Stimulated activated CD4-positive, alpha-beta T cell treated with anti-CD3 and anti-CD28 coated beads, Interleukin-4, amount 100 ng/mL, for 1 hour (primary cell): ENCODE data around the gene ADAMTSL5.
"Not testable (repeated sequence)": the region's sequence is repeated elsewhere in the genome, so short reads cannot be mapped to it uniquely, and the experiment has no call there.

Experiments used
- DNase-seq: peaks from one replicate; pipeline ENCODE4 v3.0.0-alpha.2; 2020

The ADAMTSL5 gene

GRCh38 chr19:1512671-1513498 is at the start of gene ADAMTSL5:
Gene ADAMTSL5 (minus strand): TSS chr19:1513019. CDS start chr19:1510943, 2,076 bp downstream.
- DNase-seq: peak; percentile 66

DNA sequence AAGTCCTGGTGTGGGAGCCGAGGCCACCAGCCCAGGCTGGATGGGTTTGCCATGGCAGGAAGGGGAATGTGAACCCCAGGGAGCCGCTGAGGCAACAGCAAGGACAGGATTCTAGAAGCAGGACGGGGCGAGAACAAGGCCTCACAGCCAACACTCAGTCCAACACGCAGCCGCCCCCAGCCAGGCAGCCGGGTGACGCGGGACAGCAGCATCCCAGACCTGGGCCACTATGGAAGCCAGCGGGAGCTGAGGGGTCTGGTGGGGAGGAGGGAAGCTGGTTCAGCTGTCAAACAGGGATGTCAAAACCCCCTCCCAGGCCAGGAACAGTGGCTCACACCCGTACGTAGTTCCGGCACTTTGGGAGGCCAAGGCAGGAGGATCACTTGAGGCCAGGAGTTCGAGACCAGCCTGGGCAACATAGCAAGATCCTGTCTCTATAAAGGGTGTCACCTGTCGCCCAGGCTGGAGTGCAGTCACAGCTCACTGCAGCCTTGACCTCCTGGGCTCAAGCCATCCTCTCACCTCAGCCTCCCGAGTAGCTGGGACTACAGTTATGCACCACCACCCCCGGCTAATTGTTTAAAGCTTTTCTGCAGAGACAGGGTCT is 48.5 kb upstream of the ADAMTSL5 start:
- no peak for DNase-seq

GRCh38 chr19:1560286-1560882 is 47.6 kb upstream of the ADAMTSL5 start:
- DNase-seq: no peak

DNA sequence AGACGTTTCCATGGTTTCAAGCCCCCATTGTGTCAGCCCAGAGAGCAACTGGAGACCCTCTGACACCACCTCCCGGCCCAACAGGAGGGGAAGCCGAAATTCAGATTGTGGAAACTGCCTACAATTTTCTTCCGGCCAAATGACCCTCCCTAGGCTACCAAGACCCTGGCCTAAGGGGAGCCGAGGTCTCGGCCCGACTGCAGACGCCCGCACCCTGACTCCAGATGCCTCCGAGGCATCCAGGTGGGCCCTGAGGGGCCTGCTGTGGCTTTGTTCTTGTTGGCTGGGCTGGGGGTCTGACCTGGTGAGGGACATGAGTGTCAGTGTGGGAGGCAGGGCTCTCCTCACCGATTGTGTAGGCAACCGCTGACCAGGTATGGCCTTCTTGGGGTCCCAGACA is 45.7 kb upstream of the ADAMTSL5 start:
- no peak for DNase-seq

DNA sequence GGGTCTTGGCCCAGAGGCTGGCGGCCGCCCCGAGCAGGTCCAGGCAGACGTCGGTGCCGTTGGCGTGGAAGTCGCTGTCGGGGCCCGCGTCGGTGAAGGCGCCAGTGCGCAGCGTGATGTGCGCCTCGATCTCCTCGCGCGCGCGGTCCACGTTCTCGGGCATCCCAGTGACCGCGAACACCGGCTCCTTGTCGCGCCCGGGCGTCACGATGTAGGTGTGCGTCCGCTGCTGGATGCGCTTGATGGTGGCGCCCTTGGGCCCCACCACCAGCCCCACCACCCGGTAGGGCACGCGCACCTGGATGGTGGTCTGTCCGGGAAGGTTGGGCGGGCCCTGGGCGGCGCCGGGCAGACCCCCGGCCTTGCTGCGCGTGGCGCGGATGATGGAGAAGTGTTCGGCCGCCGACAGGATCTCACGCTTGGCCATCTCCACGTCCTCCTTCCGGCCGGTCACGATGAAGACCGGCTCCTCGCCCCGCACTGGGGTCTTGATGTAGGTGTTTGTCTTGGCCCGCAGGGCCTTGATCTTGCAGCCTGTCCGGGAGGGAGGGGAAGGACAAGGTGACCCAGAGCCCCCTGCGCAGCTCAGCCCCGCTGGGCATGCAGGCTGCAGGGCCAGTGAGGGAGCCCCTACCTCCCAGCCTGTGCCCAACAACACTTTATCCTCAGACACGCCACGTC is 43.7 kb upstream of the ADAMTSL5 start:
- no peak for DNase-seq

GRCh38 chr19:1555487-1556389 is 42.9 kb upstream of the ADAMTSL5 start:
- no peak for DNase-seq

DNA sequence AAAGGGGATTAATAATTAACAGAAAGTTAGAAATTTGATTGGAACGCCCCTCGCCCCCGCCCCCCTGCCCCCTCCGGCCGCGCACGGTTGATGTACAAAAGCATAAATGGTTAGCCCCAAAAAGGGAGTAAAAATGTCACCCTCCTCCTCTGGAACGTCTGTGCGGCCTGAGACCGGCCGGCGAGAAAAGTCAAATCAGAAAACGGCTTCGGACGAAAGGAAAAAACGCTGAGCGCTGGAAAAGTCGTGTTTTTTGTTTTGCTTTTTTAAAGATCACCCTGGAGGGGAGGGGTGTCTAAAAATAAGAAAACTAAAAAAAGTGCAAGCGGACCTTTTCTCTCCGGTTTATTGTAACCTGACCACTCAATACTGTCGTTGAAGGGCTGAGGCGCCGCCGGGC is 42.1 kb upstream of the ADAMTSL5 start:
- no peak for DNase-seq

- no peak for DNase-seq
Measured at GRCh38 chr19:1553415-1553814, 40.6 kb upstream of the ADAMTSL5 start.

DNA sequence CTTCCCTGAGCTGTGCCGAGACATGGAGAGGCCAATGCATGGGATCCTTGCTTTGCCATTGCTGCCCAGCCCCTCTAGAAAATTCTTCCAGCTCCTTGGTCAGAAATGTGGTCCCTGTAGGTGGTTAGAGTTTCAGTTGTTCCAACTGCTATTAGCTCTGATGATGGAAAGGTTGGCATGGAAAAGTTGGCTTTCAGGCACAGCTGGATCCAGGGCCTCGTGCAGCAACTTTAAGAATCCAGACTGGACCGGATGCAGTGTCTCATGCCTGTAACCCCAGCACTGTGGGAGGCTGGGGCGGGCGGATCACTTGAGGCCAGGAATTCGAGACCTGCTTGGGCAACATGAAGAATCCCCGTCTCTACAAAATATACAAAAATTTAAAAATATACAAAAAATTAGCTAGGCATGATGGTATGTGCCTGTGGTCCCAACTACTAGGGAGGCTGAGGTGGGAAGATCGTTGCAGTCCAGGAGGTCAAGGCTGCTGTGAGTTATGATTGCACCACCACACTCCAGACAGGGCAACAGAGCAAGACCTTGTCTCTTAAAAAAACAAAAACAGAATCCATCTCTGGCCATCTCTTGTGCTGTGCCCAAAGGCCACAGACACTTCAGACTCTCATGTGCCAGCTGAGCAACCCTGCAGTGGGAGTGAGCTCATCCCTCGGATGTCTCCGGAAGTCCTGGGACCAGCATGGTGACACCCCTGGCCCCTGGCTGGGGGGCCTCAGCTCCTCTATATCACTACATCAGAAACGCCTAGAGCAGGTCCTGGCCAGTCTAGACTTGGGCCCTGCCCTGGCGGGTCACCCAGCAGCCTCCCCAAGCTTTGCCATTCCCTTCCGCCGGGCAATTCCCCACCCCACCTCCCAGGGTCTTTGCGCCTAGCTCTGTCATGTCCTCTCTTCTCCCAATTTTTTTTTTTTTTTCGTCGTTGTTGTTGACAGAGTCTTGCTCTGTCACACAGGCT is 38.5 kb upstream of the ADAMTSL5 start:
- no peak for DNase-seq

- no peak for DNase-seq
Measured at GRCh38 chr19:1549332-1549945, 36.6 kb upstream of the ADAMTSL5 start.

DNA sequence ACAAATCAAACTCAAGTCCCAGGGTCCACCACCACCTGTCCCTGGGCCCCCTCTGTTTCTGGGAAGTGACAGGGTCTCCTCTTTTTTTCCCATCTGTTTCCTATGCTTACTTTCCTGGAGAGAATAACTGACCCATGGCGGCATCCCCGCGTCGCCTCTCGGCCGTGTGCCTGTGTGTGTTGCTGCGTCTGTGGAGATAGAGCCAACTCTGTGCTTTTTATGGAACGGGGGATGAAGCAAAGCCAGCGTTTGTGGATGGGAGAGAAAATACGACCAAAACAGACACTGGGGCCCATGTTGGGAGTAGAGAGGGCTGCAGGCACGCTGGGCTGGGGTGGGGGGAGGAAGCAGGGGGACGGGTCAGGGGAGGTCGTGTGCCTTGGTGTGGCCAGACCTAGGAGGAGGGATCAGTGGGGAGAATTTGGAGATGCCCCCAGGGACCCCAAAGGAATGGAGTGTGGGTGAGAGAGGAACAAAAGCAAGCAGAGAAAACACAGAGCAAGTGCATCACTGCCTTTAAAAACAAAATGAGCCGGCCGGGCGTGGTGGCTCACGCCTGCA is 27.6 kb upstream of the ADAMTSL5 start:
- no peak for DNase-seq

DNA sequence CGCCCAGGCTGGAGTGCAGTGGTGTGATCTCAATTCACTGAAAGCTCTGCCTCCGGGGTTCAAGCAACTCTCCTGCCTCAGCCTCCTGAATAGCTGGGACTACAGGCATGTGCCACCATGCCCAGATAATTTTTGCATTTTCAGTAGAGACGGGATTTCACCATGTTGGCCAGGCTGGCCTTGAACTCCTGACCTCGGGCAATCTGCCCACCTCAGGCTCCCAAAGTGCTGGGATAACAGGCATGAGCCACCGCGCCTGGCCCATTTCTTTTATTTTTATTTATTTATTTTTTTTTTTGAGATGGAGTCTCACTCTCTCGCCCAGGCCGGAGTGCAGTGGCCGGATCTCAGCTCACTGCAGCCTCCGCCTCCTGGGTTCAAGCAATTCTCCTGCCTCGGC is 26.9 kb upstream of the ADAMTSL5 start:
- not testable (repeated sequence) for DNase-seq

- DNase-seq: no peak
Measured at GRCh38 chr19:1538978-1539377, 26.2 kb upstream of the ADAMTSL5 start.

DNA sequence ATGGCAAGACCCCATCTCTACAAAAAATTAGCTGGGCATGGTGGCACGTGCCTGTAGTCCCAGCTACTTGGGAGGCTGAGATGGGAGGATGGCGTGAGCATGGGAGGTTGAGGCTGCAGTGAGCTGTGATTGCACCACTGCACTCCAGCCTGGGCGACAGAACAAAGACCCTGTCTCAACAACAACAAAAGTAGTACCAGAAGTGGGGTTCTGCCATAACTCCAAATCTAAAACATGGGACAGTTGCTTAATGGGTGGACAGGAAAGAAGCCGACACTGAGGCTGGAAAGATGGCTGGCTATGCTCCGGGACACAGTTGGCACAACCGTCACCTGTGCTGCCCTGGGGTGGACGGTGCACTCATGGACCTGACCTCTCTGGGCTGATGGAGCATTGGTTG is 22.9 kb upstream of the ADAMTSL5 start:
- not testable (repeated sequence) for DNase-seq

- DNase-seq: no peak
Measured at GRCh38 chr19:1534972-1535371, 22.2 kb upstream of the ADAMTSL5 start.

DNA sequence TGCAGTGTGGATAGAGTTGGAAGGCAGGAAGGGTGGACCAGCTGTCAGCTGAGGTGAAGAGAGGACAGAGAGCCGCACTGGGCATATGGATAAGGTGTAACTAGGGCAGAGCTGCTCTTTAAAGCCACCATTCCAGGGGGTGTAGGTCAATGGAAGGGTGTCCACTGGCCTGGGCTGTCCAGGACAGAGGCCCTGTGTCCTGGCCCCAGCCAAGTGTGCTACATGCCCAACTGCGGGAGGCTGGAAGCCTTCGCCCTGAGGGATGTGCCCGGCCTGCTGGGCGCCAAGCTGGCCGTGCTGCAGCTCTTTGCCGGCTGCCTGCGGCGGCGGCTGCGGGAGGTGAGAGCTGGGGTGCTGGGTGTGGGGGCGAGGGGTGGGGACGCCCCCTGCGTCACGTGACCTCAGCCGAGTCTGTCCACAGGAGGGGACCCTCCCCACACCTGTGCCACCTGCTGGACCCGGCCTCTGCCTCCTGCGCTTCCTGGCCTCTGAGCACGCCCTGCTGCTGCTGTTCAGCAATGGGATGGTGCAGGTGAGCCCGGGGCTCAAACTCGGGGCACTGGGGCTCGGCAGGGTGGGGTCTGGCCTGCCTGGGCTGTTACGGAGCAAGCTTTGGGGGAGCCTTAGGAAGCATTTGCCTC is 20.8 kb upstream of the ADAMTSL5 start:
- no peak for DNase-seq

DNA sequence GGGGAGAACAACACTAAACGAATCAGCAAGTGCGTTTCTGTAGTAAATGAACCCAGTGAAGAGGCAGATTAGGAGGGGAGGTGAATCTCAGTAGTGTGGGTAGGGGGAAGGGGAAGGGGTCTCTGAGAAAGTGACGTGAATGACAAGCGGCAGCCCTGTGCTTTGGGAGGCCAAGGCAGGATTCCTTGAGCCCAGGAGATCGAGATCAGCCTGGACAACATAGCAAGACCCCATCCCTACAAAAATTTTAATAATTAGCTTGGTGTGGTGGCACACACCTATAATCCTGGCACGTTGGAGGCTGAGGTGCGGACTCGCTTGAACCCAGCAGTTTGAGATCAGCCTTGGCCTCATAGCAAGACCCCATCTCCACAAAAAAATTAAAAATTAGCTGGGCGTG is 19.2 kb upstream of the ADAMTSL5 start:
- DNase-seq: no peak

GRCh38 chr19:1531587-1531986 is 18.8 kb upstream of the ADAMTSL5 start:
- no peak for DNase-seq

- DNase-seq: not testable (repeated sequence)
Measured at GRCh38 chr19:1530856-1531255, 18.0 kb upstream of the ADAMTSL5 start.

DNA sequence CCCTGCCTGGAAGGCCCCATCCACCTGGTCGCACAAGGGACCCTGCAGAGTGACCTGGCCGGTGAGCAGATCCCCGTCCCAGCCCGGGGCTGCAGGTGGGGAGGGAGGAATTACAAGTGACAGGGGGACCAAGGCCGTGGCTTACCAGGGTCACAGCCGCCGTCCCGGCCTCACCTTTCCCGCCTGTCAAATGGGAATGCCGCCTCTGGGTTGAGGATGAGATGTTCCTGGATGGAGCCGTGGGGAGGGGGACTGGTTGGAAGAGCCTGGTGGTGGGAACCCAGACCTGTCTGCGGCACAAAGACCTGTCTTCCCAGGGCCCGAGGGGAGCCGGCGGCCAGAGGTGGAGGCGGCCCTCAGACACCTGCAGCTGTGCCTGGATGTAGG is 16.6 kb upstream of the ADAMTSL5 start:
- DNase-seq: no peak
